Measurements from ENCODE around the gene SMIM41. TPM values are rescaled to one million over a fixed set of nuclear protein-coding genes. Genes with fewer than 3 reads are reported as not detected.
"Not testable (repeated sequence)": the region's sequence is repeated elsewhere in the genome, so short reads cannot be mapped to it uniquely, and the experiment has no call there.

The SMIM41 gene
- total RNA-seq, 1 donor from 2014 or later, result 0.88 TPM

GRCh38 chr12:52116222-52117125 lies 37.0 kb downstream of the SMIM41 start:
- H3K27ac Mint-ChIP-seq (ENCODE audit: unreplicated experiment); H3K9me3 Mint-ChIP-seq (ENCODE audit: unreplicated experiment); H3K36me3 Mint-ChIP-seq (ENCODE audit: unreplicated experiment); DNase-seq; H3K4me1 Mint-ChIP-seq (ENCODE audit: low read depth, unreplicated experiment); H3K27me3 Mint-ChIP-seq (ENCODE audit: unreplicated experiment); H3K4me3 Mint-ChIP-seq (ENCODE audit: unreplicated experiment): not testable (repeated sequence)

DNA sequence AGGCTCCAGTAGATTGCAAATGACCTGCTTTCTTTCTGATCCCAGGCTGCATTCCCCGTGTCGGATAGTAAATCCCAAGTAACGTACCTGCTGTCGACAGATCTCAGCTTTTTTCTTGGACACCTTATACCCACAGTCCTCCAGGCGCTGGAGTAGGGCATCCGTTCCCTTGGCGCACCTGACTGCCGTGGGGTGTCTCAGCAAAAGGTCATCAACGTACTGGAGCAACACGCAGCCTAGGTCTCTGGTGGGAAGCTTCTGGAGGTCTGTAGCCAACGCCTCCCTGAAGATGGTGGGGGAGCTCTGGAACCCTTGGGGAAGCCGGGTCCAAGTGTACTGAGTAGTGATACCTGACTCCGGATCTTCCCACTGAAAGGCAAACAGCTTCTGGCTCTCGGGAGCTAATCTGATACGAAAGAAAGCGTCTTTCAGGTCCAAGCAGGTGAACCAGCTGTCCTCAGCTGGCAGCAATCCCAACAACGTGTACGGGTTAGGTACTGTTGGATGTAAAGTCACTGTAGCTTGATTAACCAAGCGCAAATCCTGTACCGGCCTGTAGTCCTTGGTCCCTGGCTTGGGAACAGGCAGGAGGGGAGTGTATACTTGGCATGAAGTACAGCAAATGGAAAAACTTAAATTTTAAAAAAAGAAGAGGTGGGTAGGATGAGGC lies 38.4 kb downstream of the SMIM41 start:
- not testable (repeated sequence) for H3K27me3 Mint-ChIP-seq (ENCODE audit: unreplicated experiment); H3K36me3 Mint-ChIP-seq (ENCODE audit: unreplicated experiment); H3K4me3 Mint-ChIP-seq (ENCODE audit: unreplicated experiment); DNase-seq; H3K9me3 Mint-ChIP-seq (ENCODE audit: unreplicated experiment); H3K27ac Mint-ChIP-seq (ENCODE audit: unreplicated experiment)
- H3K4me1 Mint-ChIP-seq (ENCODE audit: low read depth, unreplicated experiment), result peaks cover 11% of the 10 kb centered on the region

- no peak overlapping the region for H3K4me3 Mint-ChIP-seq (ENCODE audit: unreplicated experiment)
- no peak overlapping the region for H3K27ac Mint-ChIP-seq (ENCODE audit: unreplicated experiment)
- DNase-seq, result peak; percentile 55
- peaks cover 9% of the 10 kb centered on the region for H3K9me3 Mint-ChIP-seq (ENCODE audit: unreplicated experiment)
- peaks cover 16% of the 10 kb centered on the region for H3K4me1 Mint-ChIP-seq (ENCODE audit: low read depth, unreplicated experiment)
- H3K27me3 Mint-ChIP-seq (ENCODE audit: unreplicated experiment), result peaks cover 14% of the 10 kb centered on the region
- H3K36me3 Mint-ChIP-seq (ENCODE audit: unreplicated experiment), result no peaks in the 10 kb centered on the region
- TF ChIP-seq CTCF (IDR thresholded peaks at IDR 0.05; ENCODE audit: partially characterized antibody, unreplicated experiment), result peak; percentile 68
These were observed 40.1 kb downstream of the SMIM41 start for GRCh38 chr12:52119398-52120254.

DNA sequence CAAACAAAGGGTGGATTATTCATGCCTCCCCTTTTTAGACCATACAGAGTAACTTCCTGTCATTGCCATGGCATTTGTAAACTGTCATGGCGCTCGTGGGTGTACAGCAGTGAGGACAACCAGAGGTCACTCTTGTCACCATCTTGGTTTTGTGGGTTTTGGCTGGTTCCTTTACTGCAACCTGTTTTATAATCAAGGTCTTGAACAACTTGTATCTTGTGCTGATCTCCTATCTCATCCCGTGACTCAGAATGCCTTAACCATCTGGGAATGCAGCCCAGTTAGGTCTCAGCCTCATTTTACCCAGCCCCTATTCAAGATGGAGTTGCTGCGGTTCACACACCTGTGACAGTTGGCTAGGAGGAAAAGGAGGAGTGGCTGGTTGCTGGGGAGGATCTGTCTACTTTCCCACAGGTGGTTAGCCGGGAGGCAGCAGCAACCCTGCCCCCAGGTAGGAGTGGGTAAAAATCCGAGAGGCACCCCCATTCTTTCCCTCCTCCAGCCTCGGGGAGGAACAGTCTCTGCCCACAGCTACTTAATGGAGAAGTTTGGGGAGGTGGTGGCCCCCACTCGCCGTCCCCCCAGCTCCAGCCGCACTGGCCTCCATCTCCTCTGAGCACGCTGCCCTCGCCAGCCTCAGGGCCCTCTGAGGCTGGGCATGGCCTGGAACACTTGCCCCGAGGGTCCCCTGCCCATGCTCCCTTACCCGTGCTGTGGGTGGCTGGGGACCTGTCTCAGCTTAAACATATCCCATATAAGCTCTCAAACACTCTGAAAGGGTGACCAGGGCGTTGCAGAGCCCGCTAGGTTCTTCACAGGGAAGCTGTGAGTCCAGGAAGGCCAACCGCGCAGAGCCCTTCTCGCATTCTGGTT lies 41.7 kb downstream of the SMIM41 start:
- H3K27ac Mint-ChIP-seq (ENCODE audit: unreplicated experiment), result peak overlapping the region; percentile 33
- no peaks in the 10 kb centered on the region for H3K36me3 Mint-ChIP-seq (ENCODE audit: unreplicated experiment)
- peaks cover 10% of the 10 kb centered on the region for H3K9me3 Mint-ChIP-seq (ENCODE audit: unreplicated experiment)
- no peak for DNase-seq
- no peak for TF ChIP-seq CTCF (IDR thresholded peaks at IDR 0.05; ENCODE audit: partially characterized antibody, unreplicated experiment)
- H3K4me1 Mint-ChIP-seq (ENCODE audit: low read depth, unreplicated experiment), result peaks cover 19% of the 10 kb centered on the region
- no peak overlapping the region for H3K4me3 Mint-ChIP-seq (ENCODE audit: unreplicated experiment)
- peaks cover 16% of the 10 kb centered on the region for H3K27me3 Mint-ChIP-seq (ENCODE audit: unreplicated experiment)

DNA sequence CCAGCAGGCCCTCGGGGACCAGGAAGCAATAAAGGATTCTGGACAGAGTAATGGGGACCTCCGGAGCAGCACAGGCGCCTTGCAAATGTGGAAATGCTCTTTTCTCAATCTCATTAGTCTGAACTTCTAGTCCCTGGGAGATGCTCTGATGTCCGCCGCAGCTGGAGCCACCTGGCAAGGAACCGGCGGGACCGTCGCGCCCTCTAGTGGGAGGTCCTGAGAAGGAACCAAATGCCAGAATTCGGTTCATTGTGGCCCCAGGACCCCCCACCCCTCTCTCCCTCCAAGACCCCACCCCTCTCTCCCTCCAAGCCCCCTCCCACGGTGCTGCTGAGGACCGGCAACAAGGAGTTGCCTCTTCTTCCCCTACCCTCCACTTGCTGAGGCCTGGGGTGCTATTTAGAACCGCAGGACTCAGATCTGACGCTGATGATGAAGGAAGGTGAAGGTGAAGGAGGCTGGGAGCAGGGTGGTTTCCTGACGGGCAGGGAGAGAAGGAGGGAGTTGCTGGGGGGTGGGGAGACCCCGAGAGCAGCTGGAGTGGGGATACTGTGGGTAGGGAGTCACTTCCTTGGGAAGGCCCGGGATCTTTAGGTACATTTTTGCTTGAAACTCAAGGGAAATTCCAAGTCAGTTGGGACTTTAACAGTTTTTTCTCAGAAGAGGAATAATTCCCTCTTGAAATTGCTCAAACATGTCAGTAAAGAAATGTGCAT lies 42.5 kb downstream of the SMIM41 start:
- DNase-seq, result peak; percentile 88
- peak; percentile 94 for TF ChIP-seq CTCF (IDR thresholded peaks at IDR 0.05; ENCODE audit: partially characterized antibody, unreplicated experiment)
- H3K9me3 Mint-ChIP-seq (ENCODE audit: unreplicated experiment), result peaks cover 12% of the 10 kb centered on the region
- no peaks in the 10 kb centered on the region for H3K36me3 Mint-ChIP-seq (ENCODE audit: unreplicated experiment)
- H3K4me1 Mint-ChIP-seq (ENCODE audit: low read depth, unreplicated experiment), result peaks cover 23% of the 10 kb centered on the region
- H3K27ac Mint-ChIP-seq (ENCODE audit: unreplicated experiment), result peak overlapping the region; percentile 66
- H3K4me3 Mint-ChIP-seq (ENCODE audit: unreplicated experiment), result peak overlapping the region; percentile 28
- H3K27me3 Mint-ChIP-seq (ENCODE audit: unreplicated experiment), result peaks cover 16% of the 10 kb centered on the region
